GM23248 (cell line): ENCODE results near the gene JPT1.

ENCODE experiments used
- EZH2 ChIP-seq: fragments of 200-600 bp; sonication (generic); IDR thresholded peaks from 2 replicates; pipeline ENCODE4 v1.6.1; 2018; ENCODE audit warnings: antibody characterized with exemption, mild to moderate bottlenecking; ENCODE audit not compliant: insufficient read depth, poor library complexity, severe bottlenecking
- EZH2phosphoT487 ChIP-seq: fragments of 200-600 bp; sonication (generic); IDR thresholded peaks from 2 replicates; pipeline ENCODE4 v1.6.1; 2018; ENCODE audit warnings: antibody characterized with exemption, moderate library complexity, mild to moderate bottlenecking, low read depth; ENCODE audit not compliant: insufficient read depth

- TF ChIP-seq EZH2 (no peak), EZH2phosphoT487 (no peak)
Measured at GRCh38 chr17:75129576-75129975, 24.7 kb downstream of the JPT1 start.
